ENCODE results near the gene SNRNP70. TPM values are rescaled to one million over a fixed set of nuclear protein-coding genes. Genes with fewer than 3 reads are reported as not detected.

The SNRNP70 gene
- total RNA-seq, 2 experiments from 2014 or later: 179 to 188 TPM

- Mint-ChIP-seq H3K4me1 (peaks cover 21% of the 10 kb centered on the region), H3K9me3 (no peaks in the 10 kb centered on the region), H3K4me3 (no peak overlapping the region), H3K27me3 (no peaks in the 10 kb centered on the region), H3K27ac (no peak overlapping the region), H3K36me3 (ENCODE audit: low read depth) (peaks cover 28% of the 10 kb centered on the region)
- CTCF ChIA-PET: interaction anchor here (1.0 to 2.3 kb wide), 2 partner anchors 14 to 23 kb away, joined by 3 to 11 read pairs; no protein-coding TSS in a partner anchor
- DNase-seq: no peak
- POLR2A ChIA-PET: interaction anchor here (0.6 kb wide), 2 partner anchors 8 to 191 kb away, joined by 3 read pairs; partner anchors contain the start of gene PPFIA3
Observed at GRCh38 chr19:49111218-49111998, 26.2 kb downstream of the SNRNP70 start.

- H3K27ac Mint-ChIP-seq: no peak within 1 kb of the TSS
- peak within 1 kb of the TSS; percentile 85 for H3K4me3 Mint-ChIP-seq
- ChIA-PET POLR2A (interaction anchor here (0.9 to 1.9 kb wide), 10 partner anchors 8 to 36 kb away, joined by 3 to 8 read pairs (median 4); no protein-coding TSS in a partner anchor), CTCF (interaction anchor here (0.6 to 2.4 kb wide), 17 partner anchors 8 to 562 kb away, joined by 3 to 30 read pairs (median 5); partner anchors contain the start of genes GYS1, RRAS and RUVBL2)
- no peaks in the 10 kb centered on the region for H3K27me3 Mint-ChIP-seq
- H3K9me3 Mint-ChIP-seq: no peaks in the 10 kb centered on the region
- H3K36me3 Mint-ChIP-seq (ENCODE audit: low read depth): peaks cover 6% of the 10 kb centered on the region
- DNase-seq: peak; percentile 79
- peaks cover 36% of the 10 kb centered on the region for H3K4me1 Mint-ChIP-seq
Observed at GRCh38 chr19:49113762-49114629, 28.7 kb downstream of the SNRNP70 start, which contains the start of gene LIN7B. Gene LIN7B, plus strand, starts transcription at chr19:49114370. Its CDS starts 35 bp downstream, at chr19:49114405.

GRCh38 chr19:49114630-49115363 is 29.5 kb downstream of the SNRNP70 start:
- H3K36me3 Mint-ChIP-seq (ENCODE audit: low read depth): no peaks in the 10 kb centered on the region

GRCh38 chr19:49116544-49116943 is 31.3 kb downstream of the SNRNP70 start:
- POLR2A ChIA-PET: interaction anchor here (1.1 kb wide), 1 partner anchor 13 kb away, joined by 3 read pairs; no protein-coding TSS in a partner anchor
- CTCF ChIA-PET: interaction anchor here (0.8 kb wide), 1 partner anchor 123 kb away, joined by 3 read pairs; the partner anchor contains the start of genes GYS1 and RUVBL2
- H3K4me3 Mint-ChIP-seq: peak overlapping the region; percentile 26
- no peaks in the 10 kb centered on the region for H3K9me3 Mint-ChIP-seq
- H3K36me3 Mint-ChIP-seq (ENCODE audit: low read depth): peaks cover 4% of the 10 kb centered on the region
- no peak overlapping the region for H3K27ac Mint-ChIP-seq
- peaks cover 13% of the 10 kb centered on the region for H3K27me3 Mint-ChIP-seq
- DNase-seq: no peak
- peaks cover 45% of the 10 kb centered on the region for H3K4me1 Mint-ChIP-seq

More at GRCh38 chr19:49114630-49115363, 29.5 kb downstream of the SNRNP70 start:
- Mint-ChIP-seq H3K27ac (no peak overlapping the region), H3K4me3 (peak overlapping the region; percentile 77), H3K4me1 (peaks cover 38% of the 10 kb centered on the region), H3K27me3 (peaks cover 3% of the 10 kb centered on the region), H3K9me3 (no peaks in the 10 kb centered on the region)
- ChIA-PET CTCF (interaction anchor here (0.6 to 2.4 kb wide), 13 partner anchors 9 to 561 kb away, joined by 3 to 30 read pairs (median 5); partner anchors contain the start of genes GYS1, RRAS and RUVBL2), POLR2A (interaction anchor here (0.9 to 1.9 kb wide), 9 partner anchors 9 to 35 kb away, joined by 3 to 8 read pairs (median 4); no protein-coding TSS in a partner anchor)
- peak; percentile 57 for DNase-seq

GRCh38 chr19:49117677-49118564 is 32.7 kb downstream of the SNRNP70 start:
- Mint-ChIP-seq H3K27me3 (peaks cover 20% of the 10 kb centered on the region), H3K4me1 (peaks cover 45% of the 10 kb centered on the region), H3K36me3 (ENCODE audit: low read depth) (peaks cover 4% of the 10 kb centered on the region), H3K9me3 (no peaks in the 10 kb centered on the region), H3K4me3 (peak overlapping the region; percentile 76), H3K27ac (peak overlapping the region; percentile 75)
- DNase-seq: no peak
- POLR2A ChIA-PET: interaction anchor here (0.9 to 1.3 kb wide), 2 partner anchors 10 to 12 kb away, joined by 5 read pairs; no protein-coding TSS in a partner anchor
- CTCF ChIA-PET: interaction anchor here (0.6 to 0.9 kb wide), 2 partner anchors 12 to 330 kb away, joined by 3 read pairs; no protein-coding TSS in a partner anchor

- Mint-ChIP-seq H3K4me3 (peak within 1 kb of the TSS; percentile 76), H3K9me3 (no peaks in the 10 kb centered on the region), H3K27ac (peak within 1 kb of the TSS; percentile 75), H3K36me3 (ENCODE audit: low read depth) (peaks cover 4% of the 10 kb centered on the region), H3K27me3 (peaks cover 22% of the 10 kb centered on the region), H3K4me1 (peaks cover 39% of the 10 kb centered on the region)
- ChIA-PET CTCF (interaction anchor here (0.9 kb wide), 1 partner anchor 13 kb away, joined by 3 read pairs; no protein-coding TSS in a partner anchor), POLR2A (interaction anchor here (0.7 to 1.3 kb wide), 4 partner anchors 7 to 10 kb away, joined by 3 to 5 read pairs (median 4); no protein-coding TSS in a partner anchor)
- DNase-seq: peak; percentile 95
Observed at GRCh38 chr19:49118565-49119410, 33.5 kb downstream of the SNRNP70 start, which contains the start of gene C19orf73. Gene C19orf73, minus strand, starts transcription at chr19:49119143. Its CDS starts 121 bp downstream, at chr19:49119022.

GRCh38 chr19:49119411-49120324 is 34.4 kb downstream of the SNRNP70 start, which contains the start of gene PPFIA3:
Gene PPFIA3, plus strand, starts transcription at chr19:49119544. Its CDS starts 8,330 bp downstream, at chr19:49127874.
- DNase-seq: no peak
- no peaks in the 10 kb centered on the region for H3K9me3 Mint-ChIP-seq
- H3K36me3 Mint-ChIP-seq (ENCODE audit: low read depth): peaks cover 4% of the 10 kb centered on the region
- peak within 1 kb of the TSS; percentile 75 for H3K27ac Mint-ChIP-seq
- ChIA-PET POLR2A (interaction anchor here (0.7 to 1.2 kb wide), 3 partner anchors 8 to 10 kb away, joined by 3 to 4 read pairs (median 3); no protein-coding TSS in a partner anchor), CTCF (interaction anchor here (1.8 kb wide), 1 partner anchor 80 kb away, joined by 6 read pairs; no protein-coding TSS in a partner anchor)
- H3K4me3 Mint-ChIP-seq: peak within 1 kb of the TSS; percentile 76
- peaks cover 22% of the 10 kb centered on the region for H3K27me3 Mint-ChIP-seq
- peaks cover 35% of the 10 kb centered on the region for H3K4me1 Mint-ChIP-seq

- Mint-ChIP-seq H3K27ac (no peak overlapping the region), H3K4me1 (peaks cover 31% of the 10 kb centered on the region), H3K27me3 (peaks cover 22% of the 10 kb centered on the region), H3K4me3 (peak overlapping the region; percentile 45), H3K36me3 (ENCODE audit: low read depth) (peaks cover 4% of the 10 kb centered on the region), H3K9me3 (no peaks in the 10 kb centered on the region)
- DNase-seq: no peak
- POLR2A ChIA-PET: interaction anchor here (1.2 kb wide), 1 partner anchor 9 kb away, joined by 3 read pairs; no protein-coding TSS in a partner anchor
- CTCF ChIA-PET: interaction anchor here (1.8 kb wide), 1 partner anchor 79 kb away, joined by 6 read pairs; no protein-coding TSS in a partner anchor
Observed at GRCh38 chr19:49120325-49120683, 35.1 kb downstream of the SNRNP70 start.

- POLR2A ChIA-PET: no interaction called here
- peaks cover 22% of the 10 kb centered on the region for H3K27me3 Mint-ChIP-seq
- H3K9me3 Mint-ChIP-seq: no peaks in the 10 kb centered on the region
- no peak for DNase-seq
- CTCF ChIA-PET: interaction anchor here (1.1 to 1.8 kb wide), 2 partner anchors 78 to 127 kb away, joined by 3 to 6 read pairs; partner anchors contain the start of gene RUVBL2
- H3K36me3 Mint-ChIP-seq (ENCODE audit: low read depth): peaks cover 4% of the 10 kb centered on the region
- H3K4me3 Mint-ChIP-seq: peak overlapping the region; percentile 45
- no peak overlapping the region for H3K27ac Mint-ChIP-seq
- H3K4me1 Mint-ChIP-seq: peaks cover 31% of the 10 kb centered on the region
Observed at GRCh38 chr19:49120868-49121267, 35.6 kb downstream of the SNRNP70 start.
